HG02943 (cell line): Measurements from ENCODE around the gene CD48.
A peak's percentile ranks its signal among the peaks of the same experiment; 100 is the strongest.

Experiments
- ATAC-seq: cut with Tn5 transposase; IDR thresholded peaks from one replicate; pipeline ENCODE4 v1.9.1; 2021; ENCODE audit warnings: mild to moderate bottlenecking, low read depth, moderate library complexity; ENCODE audit not compliant: unreplicated experiment

Gene CD48, protein sequence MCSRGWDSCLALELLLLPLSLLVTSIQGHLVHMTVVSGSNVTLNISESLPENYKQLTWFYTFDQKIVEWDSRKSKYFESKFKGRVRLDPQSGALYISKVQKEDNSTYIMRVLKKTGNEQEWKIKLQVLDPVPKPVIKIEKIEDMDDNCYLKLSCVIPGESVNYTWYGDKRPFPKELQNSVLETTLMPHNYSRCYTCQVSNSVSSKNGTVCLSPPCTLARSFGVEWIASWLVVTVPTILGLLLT

DNA sequence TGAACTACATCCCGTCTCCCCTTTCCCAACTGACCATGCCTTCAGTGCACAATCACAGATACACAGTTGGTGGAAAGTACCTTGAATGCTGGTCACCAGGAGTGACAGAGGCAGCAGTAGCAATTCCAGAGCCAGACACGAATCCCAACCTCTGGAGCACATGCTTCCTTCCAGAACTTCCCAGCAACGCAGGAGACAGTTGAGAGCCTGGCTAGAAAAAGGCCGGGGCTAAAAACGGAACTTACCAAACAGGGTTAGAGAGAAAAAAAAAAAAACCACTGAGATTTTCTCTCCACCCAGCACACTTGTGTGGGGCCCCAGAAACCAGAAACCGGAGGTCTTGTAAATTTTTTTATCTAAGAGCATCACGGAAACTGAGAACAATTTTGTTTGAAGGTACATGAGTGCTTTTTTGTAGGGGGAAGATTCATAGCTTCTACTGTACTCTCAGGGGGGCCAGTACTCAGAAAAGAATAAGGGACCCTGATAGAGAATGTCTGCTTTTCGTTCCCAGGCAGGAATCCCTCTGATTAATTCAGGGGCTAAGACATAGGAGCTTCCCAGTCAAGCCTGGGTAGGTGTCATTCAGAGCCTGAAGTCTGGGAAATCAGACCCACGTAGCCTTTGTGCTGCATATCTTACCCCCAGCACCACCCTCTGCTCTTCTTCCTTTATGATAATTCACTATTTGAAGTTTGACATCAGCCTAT is at the start of gene CD48:
TSS of gene CD48 (minus strand) at position 221 of the 710 bp plus-strand sequence. CDS start at position 162, 59 bp downstream.
- ATAC-seq: no peak

DNA sequence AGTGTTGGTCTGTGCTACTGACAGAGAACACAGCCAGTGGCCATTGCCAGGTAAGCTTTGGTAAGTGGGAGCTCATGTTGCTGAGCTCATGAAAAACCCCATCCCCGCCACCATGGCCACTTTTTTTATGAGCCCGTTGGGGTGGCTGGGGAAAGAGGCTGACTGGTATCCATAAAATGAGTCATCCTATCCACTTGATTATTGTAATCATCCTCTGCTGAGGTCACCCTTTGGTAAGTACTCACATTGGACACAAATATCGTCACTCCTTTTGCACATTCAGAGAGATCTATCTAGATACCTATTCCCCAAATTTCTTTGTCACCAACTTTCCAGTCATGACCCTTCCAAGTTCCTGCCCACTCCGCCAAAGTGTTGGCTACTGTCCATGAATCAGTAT is 49.4 kb upstream of the CD48 start:
- no peak for ATAC-seq

DNA sequence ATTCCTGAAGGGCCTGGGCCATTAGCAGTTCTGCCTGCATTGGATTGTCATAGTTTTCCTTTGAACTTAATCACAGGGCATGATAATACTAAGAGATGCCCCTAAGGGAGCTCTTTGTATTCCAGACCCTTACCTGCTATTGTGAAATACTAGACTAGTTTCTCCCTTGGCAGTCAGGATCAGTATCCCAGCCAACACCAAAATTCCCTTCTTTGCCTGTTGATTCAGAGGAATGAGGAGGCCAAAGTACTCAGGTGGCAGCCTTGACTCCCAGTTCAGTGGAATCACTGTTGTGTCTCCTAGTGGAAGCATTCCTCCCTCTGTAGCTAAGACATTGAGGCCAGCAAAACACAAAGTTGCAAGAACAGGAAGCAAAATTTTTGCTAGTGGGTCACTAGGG is 48.1 kb upstream of the CD48 start:
- ATAC-seq: no peak

DNA sequence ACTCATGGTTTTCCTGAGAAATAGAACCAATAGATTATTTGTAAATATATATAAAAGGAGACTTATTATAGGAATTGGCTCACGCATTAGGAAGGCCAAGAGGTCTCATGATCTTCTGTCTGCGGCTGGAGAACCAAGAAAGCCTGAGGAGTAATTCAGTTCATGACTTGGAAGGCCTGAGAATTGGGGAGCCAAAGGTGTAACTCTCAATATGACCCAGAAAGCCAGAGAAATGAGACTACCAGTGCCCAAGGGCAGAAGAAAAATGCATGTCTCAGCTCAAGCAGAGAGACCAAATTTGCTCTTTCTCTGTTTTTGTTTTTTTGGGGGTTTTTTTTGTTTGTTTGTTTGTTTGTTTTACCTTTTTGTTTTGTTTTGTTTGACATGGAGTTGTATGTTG is 46.9 kb upstream of the CD48 start:
- no peak for ATAC-seq

DNA sequence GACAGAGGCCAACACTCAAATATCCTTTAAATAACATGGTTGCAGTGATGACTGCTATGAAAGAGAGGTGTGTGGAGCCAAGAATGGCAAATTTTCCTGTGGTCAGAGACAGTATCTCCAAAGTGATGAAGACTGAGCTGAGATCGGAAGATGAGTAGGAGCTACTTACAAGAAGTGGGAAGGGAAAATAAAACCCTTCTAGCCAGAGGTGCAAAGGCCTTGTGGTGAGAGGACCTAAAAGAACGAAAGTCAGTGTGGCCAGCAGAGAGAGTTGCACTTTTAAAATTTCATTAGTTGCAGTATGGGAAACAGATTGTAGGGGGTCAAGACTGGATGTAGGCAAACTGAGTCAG is 45.2 kb upstream of the CD48 start:
- no peak for ATAC-seq

DNA sequence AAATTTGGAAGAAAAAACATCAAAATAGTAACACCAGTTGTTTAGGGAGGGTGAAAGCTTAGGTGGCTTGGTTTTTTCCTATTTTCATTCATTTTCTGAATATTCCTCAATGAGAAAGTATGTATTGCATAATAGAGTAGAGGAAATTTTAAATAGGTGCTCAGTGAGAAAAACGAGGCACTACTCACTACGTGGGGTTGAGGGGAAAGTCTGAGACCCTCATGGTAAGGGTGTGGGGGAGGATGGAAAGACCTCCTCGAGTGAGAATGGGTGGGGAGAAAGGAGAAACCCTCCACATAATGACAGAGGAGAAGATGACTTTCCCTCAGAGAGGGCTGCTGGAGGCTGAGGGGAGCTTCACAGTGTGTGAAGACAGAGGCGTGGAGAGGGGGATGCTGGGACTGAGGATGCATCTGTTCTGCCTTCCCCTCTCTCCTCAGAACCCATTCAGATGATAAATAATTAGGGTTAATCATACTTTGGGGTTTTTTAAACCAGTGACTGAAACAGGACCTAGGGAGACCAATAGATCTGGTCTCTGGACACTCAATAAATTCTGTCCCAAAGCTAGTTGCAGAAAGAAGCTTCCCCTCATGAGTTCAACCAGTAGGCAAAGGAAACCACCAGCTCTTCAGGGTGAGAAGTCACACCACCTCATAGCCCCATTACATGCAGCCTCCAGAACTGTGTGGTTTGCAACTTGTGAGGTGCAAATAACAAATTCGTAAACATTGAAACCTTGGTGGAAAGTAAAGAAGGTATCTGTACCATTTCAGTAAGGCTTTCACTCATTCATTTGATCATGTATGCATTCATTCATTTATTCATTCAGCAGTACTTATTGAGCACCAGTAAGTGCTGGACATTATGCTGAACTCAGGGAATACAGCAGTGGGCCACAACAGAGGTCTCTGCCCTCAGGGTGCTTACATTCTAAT is 44.6 kb upstream of the CD48 start:
- ATAC-seq: no peak

DNA sequence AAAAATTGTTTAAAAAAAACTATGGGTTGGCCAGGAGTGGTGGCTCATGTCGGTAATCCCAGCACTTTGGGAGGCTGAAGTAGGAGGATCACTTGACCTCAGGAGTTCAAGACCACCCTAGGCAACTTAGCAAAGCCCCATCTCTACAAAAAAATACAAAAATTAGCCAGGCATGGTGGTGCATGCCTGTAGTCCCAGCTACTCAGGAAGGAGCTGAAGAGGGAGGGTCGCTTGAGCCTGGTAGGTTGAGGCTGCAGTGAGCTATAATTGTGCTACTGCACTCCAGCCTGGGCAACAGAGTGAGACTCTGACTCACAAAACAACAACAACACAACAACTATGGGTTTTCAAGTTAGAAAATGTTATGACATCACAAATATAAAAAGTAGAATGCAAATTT is 43.8 kb upstream of the CD48 start:
- no peak for ATAC-seq

DNA sequence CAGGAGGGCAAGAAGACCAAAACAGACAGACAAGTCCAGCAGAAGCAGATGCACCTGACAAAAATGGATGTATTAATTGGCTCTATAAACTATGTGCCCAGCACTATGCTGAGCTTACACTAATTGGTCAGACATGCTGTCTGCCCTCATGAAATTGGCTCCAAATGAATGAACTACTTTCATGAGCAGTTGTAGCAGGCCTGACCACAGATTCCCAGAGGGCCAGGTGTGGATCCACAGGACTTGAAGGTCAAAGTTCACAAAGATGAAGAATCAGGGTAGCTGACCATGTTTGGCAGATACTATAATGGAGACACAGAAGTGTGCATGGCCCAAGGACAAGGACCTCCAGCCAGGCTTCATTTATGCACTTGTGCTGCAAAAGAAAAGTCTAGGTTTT is 42.0 kb upstream of the CD48 start:
- no peak for ATAC-seq

DNA sequence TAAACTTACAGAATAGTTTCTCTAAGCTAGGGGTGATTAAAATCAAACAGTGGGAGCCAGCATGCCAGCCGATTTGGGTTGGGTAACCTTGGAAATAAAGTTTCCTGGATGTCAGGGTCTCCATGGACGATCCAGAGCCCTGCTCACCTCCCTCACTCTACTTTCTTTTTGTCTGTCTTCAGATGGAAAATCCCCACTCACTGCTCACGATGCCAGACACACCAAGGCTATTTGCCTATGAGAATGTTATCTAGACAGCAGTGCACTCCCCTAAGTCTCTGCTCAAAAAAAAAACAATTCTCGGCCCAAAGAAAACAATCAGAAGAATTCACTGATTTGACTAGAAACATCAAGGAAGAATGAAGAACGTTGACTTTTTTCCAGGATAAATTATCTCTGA is 41.3 kb upstream of the CD48 start:
- no peak for ATAC-seq

DNA sequence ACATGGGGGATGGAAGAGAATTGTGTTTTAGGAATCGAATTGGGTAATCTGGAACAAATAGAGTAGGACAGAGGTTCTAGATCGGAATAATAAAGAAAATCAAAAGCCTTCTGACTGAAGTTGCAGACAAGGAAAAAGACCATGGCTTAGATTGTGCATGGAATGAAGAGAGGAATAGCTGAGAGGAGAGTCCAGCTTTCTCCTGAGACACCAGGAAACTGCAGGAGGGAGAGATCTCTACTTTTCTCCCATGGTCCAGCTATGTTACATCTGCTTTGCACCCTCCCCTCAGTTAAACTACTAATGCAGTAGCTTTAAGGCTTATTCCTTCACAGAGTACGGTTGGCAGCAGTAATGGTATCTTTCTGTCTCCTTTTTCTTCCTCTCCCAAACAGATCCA is 40.8 kb upstream of the CD48 start:
- no peak for ATAC-seq

DNA sequence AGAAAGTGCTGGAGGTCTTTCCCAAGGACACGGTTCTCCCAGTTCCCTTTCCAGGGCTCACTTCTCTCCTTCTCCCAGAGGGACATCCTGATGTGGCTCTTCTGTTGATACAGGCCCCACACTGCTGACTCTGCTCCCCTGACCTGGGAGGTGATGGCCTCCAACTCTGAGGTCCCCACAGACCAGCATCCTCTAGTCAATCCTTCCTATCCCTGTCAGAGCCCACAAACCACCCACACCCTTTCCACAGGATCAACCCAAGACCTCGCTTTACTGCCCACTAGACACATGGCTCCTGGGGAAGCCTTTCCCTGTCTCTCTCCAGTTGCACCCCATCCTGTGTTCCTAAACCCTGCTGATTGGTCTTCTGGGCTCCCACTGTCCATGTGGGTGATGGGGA is 39.0 kb upstream of the CD48 start:
- ATAC-seq: no peak

DNA sequence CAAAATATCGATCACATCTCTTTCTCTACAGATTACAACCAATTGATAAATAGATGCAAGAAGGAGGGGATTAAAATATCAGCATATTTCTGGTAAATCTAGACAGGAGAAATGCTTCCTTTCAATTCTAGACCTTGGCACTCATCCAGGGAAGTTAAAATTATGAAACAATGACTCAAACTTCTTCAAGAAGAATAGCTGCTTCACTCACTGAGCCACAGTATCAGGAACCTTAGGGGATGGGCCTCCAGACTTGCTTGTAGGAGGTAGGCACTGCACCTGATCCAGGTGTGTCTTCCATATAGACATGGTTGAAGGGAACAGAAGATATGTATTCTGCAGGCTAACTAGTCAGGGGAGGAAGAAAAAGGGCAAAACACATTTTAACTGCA is 37.3 kb upstream of the CD48 start:
- ATAC-seq: no peak

DNA sequence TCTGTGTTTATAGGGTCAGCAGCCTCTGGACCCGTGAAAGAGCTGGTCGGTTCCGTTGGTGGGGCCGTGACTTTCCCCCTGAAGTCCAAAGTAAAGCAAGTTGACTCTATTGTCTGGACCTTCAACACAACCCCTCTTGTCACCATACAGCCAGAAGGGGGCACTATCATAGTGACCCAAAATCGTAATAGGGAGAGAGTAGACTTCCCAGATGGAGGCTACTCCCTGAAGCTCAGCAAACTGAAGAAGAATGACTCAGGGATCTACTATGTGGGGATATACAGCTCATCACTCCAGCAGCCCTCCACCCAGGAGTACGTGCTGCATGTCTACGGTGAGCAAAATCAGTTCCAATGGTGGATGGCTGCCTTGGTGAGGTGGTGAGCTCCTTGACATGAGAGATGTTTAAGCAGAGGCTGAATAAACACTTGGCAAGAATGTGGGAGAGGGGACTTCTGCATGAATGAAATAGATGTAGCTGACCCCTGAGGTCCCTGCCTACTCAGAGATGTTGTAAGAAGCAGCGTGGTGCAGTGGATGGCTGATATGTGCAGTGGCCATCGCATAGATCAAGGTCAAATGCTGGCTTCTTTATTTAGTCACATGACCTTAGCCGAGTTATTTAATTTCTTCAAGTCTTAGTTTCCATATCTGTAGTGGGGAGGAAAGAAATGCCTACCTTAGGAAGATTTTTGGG is 36.7 kb upstream of the CD48 start:
- no peak for ATAC-seq

DNA sequence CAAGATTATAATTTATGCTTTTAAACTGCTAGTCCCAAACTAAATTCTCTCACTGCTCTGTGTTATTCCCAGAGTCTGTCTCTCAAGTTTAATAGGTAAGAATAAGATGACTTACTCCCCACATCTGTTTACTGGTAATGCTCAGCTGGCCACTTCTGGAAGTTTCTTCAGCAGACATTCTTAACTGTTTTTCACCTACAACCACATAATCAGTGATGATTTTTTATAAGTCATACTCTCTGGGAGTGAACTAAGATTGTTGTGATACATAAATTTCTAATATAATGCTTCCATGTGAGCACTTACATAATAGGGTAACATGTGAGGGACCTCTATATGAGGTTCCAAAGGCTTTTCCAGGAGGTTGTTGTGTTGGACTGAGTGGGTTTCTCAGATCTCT is 36.1 kb upstream of the CD48 start:
- ATAC-seq: no peak

DNA sequence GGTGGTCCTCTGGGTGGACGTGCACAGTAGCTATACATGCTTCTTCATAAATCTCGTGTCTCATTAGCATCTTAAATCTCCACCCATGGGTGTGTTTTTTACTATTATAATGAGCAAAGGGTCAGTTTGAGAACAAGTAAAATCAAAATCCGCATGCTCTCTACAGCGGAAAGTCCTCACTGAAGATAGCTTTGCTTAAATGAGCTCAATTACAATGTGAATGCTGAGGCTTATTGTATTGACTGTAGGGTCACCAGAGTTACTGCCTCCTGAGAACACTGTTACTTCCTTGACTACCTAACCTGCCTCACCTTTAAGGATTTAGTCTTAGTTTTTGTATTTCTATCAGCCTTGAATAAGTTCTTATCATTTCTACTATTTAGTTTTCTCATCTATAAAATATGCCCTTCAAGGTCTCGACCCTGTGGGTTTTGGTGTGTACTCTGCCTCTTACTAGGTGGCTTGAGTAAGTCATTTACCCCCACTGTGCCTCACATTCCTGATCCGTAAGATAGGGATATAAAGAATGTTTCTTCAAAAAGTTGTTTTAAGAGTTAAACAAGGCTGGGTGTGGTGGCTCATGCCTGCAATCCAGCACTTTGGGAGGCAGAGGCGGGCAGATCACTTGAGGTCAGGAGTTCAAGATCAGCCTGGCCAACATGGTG is 35.3 kb upstream of the CD48 start:
- ATAC-seq: no peak

DNA sequence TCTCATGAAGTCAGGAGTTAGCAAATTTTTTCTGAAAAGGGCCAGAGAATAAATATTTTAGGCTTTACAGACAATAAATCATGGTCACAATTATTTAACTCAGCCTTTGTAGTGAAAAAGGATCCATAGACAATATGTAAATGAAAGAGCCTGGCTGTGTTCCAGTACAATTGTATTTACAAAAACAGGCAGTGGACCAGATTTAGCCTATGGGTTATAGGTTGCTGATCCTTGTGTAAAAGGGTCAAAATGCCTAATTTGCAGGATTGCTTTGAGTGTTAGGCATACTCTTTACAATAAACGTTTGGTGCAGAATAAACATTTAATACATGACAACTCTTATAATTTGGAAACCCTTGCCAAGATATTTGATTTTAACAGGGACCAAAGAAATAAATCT is 33.9 kb upstream of the CD48 start:
- ATAC-seq: no peak

DNA sequence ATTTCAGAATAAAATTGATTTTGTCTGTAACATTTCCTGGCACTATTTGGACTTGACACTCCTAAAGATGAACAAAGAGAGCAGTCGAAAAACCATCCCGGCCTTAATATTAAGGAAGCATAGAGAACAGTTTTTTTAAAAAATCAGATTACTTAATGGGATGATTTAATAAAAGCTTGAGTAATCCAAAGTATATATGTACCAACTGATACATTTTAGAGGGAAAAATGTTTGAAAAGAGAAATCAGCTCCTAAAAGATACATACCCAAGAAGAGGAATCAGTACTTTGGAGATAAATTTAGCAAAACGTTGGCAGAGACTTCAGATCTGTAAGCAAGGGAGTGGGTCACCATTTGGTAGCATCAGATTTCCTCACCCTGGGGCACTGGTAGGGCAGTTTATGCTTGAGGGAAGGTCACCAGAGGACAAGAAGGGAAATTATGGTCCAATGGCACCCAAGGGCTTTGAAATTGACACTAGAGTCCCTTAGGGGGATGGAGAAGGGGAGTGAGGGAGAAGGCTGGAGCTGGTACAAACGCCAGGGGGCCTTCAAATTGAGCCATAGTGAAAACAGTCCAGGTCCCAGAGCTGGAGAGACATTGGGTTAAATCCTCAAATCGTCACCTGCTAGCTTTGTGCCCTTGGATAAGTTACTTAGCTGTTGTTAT is 33.4 kb upstream of the CD48 start:
- ATAC-seq: no peak

DNA sequence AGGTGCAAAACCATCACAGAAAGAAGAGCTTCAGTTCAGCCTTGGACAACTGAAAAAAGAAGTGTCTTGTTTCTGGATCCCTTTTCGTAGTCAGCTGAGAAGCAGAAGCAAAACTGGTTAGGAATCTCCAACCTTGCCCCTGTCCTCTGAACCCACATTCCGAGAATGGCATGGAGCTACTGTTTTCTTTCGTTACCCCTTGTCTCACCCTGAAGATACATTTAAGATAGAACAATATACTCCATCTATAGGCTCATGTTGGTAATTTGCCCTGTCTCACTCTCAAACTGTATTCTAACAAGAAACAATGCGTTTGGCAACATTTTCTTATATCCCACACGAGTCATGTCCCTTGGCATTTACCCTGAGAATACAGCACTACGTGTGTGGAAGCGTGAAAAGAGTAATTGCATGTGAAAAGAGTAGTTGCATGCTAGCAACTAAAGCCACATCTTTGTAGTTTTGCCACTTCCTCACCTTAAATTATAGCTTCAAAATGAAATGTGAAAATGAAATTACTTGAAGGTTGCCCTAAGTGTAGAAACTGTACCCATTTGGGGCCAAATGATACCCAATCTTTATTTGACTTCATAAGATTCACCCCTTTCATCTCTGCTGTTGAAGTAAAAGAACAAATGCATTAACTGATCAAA is 32.7 kb upstream of the CD48 start:
- ATAC-seq: peak; percentile 44

DNA sequence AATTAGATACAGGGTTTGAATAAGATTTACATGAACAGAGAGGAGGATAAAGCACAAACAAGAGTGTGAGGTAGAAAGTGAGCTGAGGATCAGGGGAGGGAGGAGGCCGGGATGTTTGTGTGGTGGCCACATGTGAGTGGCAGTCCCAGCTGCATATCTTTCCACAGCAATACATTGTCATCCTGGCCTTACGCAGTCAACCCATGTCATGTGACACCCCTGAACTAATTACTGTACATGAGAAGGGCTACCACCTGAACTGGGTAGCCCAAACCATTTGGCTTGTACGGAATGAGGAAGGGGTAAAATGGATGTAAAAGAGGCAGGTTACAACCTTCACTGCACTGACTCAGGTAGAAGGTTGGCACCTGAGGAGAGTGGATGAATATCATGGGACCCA is 31.6 kb upstream of the CD48 start:
- ATAC-seq: no peak
